ENCODE results near the gene HDAC7. TPM values are rescaled to one million over a fixed set of nuclear protein-coding genes. Genes with fewer than 3 reads are reported as not detected.

The HDAC7 gene
- polyA plus RNA-seq, 1 experiment: 67.0 TPM

GRCh38 chr12:47863985-47864384 lies 44.3 kb upstream of the HDAC7 start:
- H3K27me3 ChIP-seq (ENCODE audit: control insufficient read depth, insufficient read depth, low read length): no peaks in the 10 kb centered on the region
- no peak for DNase-seq (ENCODE audit: low read depth)
- no peak overlapping the region for H3K4me3 ChIP-seq (ENCODE audit: low read depth, low read length)
- no peak for TF ChIP-seq CTCF (IDR thresholded peaks at IDR 0.05; ENCODE audit: insufficient read depth, low read depth, low read length)
- peaks cover 13% of the 10 kb centered on the region for H3K36me3 ChIP-seq (ENCODE audit: control insufficient read depth, insufficient read depth, low read length)
- POLR2A ChIA-PET: no interaction called here
- CTCF ChIA-PET: interaction anchor here (1.2 kb wide), 1 partner anchor 80 kb away, joined by 4 read pairs; no protein-coding TSS in a partner anchor

- ChIA-PET CTCF (interaction anchor here (1.2 kb wide), 1 partner anchor 80 kb away, joined by 4 read pairs; no protein-coding TSS in a partner anchor), POLR2A (no interaction called here)
- no peak for TF ChIP-seq CTCF (IDR thresholded peaks at IDR 0.05; ENCODE audit: insufficient read depth, low read depth, low read length)
Measured at GRCh38 chr12:47863467-47863866, 43.8 kb upstream of the HDAC7 start.

DNA sequence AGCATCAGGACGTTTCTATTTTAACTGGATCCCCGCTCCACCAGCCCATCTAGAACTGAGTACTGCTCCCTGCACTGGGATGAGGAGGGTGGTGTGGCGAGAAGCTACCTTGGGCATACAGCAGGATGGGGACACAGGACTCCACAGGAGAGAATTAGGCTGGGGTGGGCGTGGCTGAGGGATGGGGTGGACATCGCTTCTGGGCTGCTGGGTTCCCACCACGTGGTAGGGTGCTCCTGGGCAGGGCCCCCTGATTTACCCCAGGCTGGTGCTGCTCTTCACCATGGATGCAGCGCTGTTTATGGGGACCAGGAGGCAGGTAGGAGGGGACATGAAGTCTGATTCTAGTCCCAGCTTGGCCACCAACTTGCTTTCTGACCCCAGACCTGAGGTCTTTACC lies 43.2 kb upstream of the HDAC7 start:
- Histone ChIP-seq H3K4me3 (ENCODE audit: low read depth, low read length) (no peak overlapping the region), H3K27me3 (ENCODE audit: control insufficient read depth, insufficient read depth, low read length) (no peaks in the 10 kb centered on the region), H3K36me3 (ENCODE audit: control insufficient read depth, insufficient read depth, low read length) (peaks cover 16% of the 10 kb centered on the region)
- TF ChIP-seq CTCF (IDR thresholded peaks at IDR 0.05; ENCODE audit: insufficient read depth, low read depth, low read length): no peak
- CTCF ChIA-PET: interaction anchor here (1.7 kb wide), 1 partner anchor 86 kb away, joined by 6 read pairs; no protein-coding TSS in a partner anchor
- DNase-seq (ENCODE audit: low read depth): no peak
- POLR2A ChIA-PET: no interaction called here

More at GRCh38 chr12:47863467-47863866, 43.8 kb upstream of the HDAC7 start:
- Histone ChIP-seq H3K27me3 (ENCODE audit: control insufficient read depth, insufficient read depth, low read length) (no peaks in the 10 kb centered on the region), H3K4me3 (ENCODE audit: low read depth, low read length) (no peak overlapping the region), H3K36me3 (ENCODE audit: control insufficient read depth, insufficient read depth, low read length) (peaks cover 13% of the 10 kb centered on the region)
- DNase-seq (ENCODE audit: low read depth): no peak

DNA sequence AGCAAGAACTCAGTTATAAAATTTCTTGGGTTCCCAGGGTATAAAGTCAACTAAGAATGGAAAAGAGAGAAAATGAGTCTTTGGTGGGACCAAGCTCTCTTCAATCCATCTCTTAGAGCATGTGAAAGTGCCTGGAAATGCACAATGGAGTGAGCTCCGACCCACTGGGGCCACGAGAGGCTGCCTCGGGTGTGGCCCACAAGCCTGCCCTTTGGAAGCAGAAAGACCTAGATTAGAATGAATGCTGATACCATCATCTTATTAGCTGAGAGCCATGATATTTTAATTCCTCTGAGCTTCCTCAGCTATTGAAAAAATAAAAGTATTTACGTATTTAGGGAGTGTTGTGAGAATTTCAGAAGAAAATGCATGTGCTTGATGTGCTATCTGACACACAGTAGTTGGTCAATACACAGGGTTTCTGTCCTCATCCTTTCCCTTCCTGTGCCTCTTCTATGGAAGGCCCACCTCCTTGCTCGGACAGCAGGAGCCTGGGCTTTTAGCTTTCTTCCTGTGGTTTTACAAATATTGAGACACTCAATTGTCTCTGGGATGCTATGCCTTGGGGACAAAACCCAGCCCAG lies 42.6 kb upstream of the HDAC7 start:
- no peaks in the 10 kb centered on the region for H3K27me3 ChIP-seq (ENCODE audit: control insufficient read depth, insufficient read depth, low read length)
- H3K36me3 ChIP-seq (ENCODE audit: control insufficient read depth, insufficient read depth, low read length): peaks cover 17% of the 10 kb centered on the region
- H3K4me3 ChIP-seq (ENCODE audit: low read depth, low read length): no peak overlapping the region
- CTCF ChIA-PET: interaction anchor here (1.2 to 1.7 kb wide), 3 partner anchors 14 to 101 kb away, joined by 3 to 6 read pairs (median 4); partner anchors contain the start of gene TMEM106C
- no peak for TF ChIP-seq CTCF (IDR thresholded peaks at IDR 0.05; ENCODE audit: insufficient read depth, low read depth, low read length)
- no peak for DNase-seq (ENCODE audit: low read depth)
- POLR2A ChIA-PET: no interaction called here

DNA sequence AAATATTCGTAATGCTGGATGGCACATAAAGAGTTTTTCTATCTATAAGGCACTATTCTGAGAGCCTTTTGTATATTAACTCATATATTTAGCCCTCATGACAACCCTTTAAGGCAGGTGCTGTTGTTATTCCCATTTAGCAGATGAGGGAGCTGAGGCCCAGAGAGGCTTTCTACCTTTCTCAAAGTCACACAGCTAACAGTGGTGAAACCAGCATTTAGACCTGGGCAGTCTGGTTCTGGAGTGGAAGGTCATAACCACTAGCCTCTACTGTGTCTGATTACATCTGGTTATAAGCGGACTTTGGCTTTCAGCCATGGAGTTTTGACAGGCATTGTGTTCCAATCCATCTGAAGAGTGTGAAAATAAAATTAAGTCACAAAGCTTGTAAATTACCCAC lies 41.2 kb upstream of the HDAC7 start:
- POLR2A ChIA-PET: no interaction called here
- H3K27me3 ChIP-seq (ENCODE audit: control insufficient read depth, insufficient read depth, low read length): no peaks in the 10 kb centered on the region
- CTCF ChIA-PET: interaction anchor here (0.9 to 1.5 kb wide), 3 partner anchors 8 to 102 kb away, joined by 3 to 4 read pairs (median 3); partner anchors contain the start of gene TMEM106C
- TF ChIP-seq CTCF (IDR thresholded peaks at IDR 0.05; ENCODE audit: insufficient read depth, low read depth, low read length): no peak
- H3K4me3 ChIP-seq (ENCODE audit: low read depth, low read length): no peak overlapping the region
- no peak for DNase-seq (ENCODE audit: low read depth)
- H3K36me3 ChIP-seq (ENCODE audit: control insufficient read depth, insufficient read depth, low read length): peaks cover 25% of the 10 kb centered on the region
